ENCODE measurements around the gene CCDC122.

DNA sequence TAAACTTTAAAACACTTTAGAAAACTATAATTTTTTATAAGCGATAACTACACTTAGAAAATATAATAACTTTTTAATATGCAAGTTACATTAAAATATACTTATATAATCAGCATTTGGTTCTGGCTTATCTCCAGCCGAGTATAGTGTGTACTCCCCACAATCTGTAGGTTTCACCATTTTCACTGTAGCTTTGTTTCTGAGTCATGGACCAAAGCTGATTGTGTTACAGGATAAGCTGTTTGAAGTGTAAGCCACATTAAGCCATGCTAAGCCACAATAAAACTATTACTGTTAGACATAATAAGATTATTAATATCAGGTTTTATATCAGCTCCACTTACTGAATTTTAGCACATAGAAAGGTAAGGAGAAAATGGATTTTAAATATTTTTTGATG is 43.8 kb downstream of the CCDC122 start:
- TF ChIP-seq POLR2AphosphoS5 (IDR thresholded peaks at IDR 0.05) (no peak), POLR2A (IDR thresholded peaks at IDR 0.05) (no peak), EP300 (IDR thresholded peaks at IDR 0.05) (no peak)
- TF ChIP-seq, protein P1, sequence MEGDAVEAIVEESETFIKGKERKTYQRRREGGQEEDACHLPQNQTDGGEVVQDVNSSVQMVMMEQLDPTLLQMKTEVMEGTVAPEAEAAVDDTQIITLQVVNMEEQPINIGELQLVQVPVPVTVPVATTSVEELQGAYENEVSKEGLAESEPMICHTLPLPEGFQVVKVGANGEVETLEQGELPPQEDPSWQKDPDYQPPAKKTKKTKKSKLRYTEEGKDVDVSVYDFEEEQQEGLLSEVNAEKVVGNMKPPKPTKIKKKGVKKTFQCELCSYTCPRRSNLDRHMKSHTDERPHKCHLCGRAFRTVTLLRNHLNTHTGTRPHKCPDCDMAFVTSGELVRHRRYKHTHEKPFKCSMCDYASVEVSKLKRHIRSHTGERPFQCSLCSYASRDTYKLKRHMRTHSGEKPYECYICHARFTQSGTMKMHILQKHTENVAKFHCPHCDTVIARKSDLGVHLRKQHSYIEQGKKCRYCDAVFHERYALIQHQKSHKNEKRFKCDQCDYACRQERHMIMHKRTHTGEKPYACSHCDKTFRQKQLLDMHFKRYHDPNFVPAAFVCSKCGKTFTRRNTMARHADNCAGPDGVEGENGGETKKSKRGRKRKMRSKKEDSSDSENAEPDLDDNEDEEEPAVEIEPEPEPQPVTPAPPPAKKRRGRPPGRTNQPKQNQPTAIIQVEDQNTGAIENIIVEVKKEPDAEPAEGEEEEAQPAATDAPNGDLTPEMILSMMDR (IDR thresholded peaks at IDR 0.05), result no peak

Data from suprapubic skin (tissue), 4 donors.